Astrocyte (in vitro differentiated cells and primary cell): ENCODE data around the gene PACRG.

ENCODE experiments used
- EZH2 ChIP-seq: IDR thresholded peaks from 2 replicates; pipeline ENCODE4 v1.6.1; 2012; ENCODE audit warnings: mild to moderate bottlenecking, low read length, inconsistent platforms; ENCODE audit not compliant: insufficient read depth
- TF ChIP-seq, protein P1 (sequence below): IDR thresholded peaks from 2 replicates; pipeline ENCODE4 v1.5.1; 2011; ENCODE audit warnings: low read depth, mild to moderate bottlenecking, inconsistent platforms, low read length, moderate library complexity; ENCODE audit not compliant: insufficient read depth

DNA sequence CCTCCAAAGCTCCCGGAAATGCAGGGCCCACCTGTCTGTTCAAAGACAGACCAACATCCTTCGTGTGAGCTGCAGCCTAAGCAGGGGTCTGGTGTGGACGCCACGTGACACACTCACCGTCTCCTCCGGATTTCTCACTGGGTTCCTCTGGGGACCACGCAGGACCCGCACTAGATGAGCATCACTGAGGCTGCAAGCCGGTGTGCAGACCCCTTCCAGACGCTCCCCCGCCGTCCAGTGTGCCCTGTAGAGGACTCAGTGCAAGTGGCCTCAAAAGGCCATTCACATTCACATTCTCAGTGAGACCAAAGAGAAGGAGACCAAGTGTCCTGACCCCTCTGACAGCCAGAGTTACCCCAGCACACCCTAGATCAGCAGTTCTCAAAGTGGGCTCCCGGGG is 595.5 kb downstream of the PACRG start:
- TF ChIP-seq, protein P1, sequence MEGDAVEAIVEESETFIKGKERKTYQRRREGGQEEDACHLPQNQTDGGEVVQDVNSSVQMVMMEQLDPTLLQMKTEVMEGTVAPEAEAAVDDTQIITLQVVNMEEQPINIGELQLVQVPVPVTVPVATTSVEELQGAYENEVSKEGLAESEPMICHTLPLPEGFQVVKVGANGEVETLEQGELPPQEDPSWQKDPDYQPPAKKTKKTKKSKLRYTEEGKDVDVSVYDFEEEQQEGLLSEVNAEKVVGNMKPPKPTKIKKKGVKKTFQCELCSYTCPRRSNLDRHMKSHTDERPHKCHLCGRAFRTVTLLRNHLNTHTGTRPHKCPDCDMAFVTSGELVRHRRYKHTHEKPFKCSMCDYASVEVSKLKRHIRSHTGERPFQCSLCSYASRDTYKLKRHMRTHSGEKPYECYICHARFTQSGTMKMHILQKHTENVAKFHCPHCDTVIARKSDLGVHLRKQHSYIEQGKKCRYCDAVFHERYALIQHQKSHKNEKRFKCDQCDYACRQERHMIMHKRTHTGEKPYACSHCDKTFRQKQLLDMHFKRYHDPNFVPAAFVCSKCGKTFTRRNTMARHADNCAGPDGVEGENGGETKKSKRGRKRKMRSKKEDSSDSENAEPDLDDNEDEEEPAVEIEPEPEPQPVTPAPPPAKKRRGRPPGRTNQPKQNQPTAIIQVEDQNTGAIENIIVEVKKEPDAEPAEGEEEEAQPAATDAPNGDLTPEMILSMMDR = no peak
- TF ChIP-seq EZH2 = no peak
